ENCODE measurements around the gene HERC2.
"Not testable (repeated sequence)": the region's sequence is repeated elsewhere in the genome, so short reads cannot be mapped to it uniquely, and the experiment has no call there.

GRCh38 chr15:28288830-28289693 is 32.9 kb downstream of the HERC2 start:
- TF ChIP-seq POLR2A, CTCF (IDR thresholded peaks at IDR 0.05): not testable (repeated sequence)

Data from sigmoid colon (tissue), 3 donors.